GM04503 (cell line): ENCODE data around the gene PPP1R1C.

ENCODE experiments used
- DNase-seq: peaks from one replicate; pipeline ENCODE4 v3.0.0-alpha.2; 2012; ENCODE audit warnings: low read depth

Gene PPP1R1C

GRCh38 chr2:182113334-182113733 lies 127.7 kb downstream of the PPP1R1C start:
- DNase-seq: no peak

GRCh38 chr2:182115258-182115657 lies 129.6 kb downstream of the PPP1R1C start:
- DNase-seq: no peak

DNA sequence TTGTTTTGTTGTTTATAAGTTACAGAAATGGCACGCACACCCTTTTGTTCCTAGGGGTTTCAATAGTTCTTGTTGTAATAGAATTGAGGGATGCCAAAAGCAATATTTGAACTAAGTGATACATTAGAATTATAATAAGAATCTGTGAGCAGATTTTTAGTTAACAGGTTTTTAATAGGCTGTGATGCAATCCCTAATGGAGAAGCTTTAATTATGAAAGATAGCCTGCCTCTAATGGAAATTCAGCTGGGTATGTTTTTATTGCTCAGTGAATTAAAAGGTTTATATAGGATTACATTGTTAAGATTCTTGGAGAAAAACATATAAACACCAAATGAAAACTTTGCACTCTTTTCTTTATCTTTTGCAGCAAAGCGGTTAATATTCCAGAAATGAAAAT lies 131.1 kb downstream of the PPP1R1C start:
- DNase-seq: no peak

DNA sequence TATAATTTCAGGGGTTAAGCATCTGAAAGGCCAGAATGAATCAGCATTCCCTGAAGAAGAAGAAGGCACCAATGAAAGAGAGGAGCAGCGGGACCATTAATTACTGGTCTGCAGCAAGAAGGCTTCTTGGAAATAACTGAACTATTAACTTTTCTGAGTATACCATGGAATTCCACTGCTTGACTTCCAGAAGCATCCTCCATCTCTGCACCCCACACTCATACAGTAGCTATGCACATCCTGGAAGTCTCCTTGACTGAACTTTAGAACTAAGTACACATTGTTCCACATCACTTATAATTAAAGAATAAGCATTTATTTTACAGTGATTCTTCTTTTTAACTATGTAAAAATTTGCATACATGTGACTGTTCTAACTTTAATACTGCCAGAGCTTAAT lies 131.5 kb downstream of the PPP1R1C start:
- no peak for DNase-seq

GRCh38 chr2:182128821-182129707 lies 143.4 kb downstream of the PPP1R1C start:
- DNase-seq: no peak

GRCh38 chr2:182132605-182133004 lies 147.0 kb downstream of the PPP1R1C start:
- DNase-seq: no peak

GRCh38 chr2:182133195-182133891 lies 147.7 kb downstream of the PPP1R1C start:
- DNase-seq: no peak

GRCh38 chr2:182134201-182134600 lies 148.5 kb downstream of the PPP1R1C start:
- DNase-seq: no peak

- DNase-seq: no peak
These were observed 156.4 kb downstream of the PPP1R1C start for GRCh38 chr2:182142062-182142461.

GRCh38 chr2:182144041-182144775 lies 158.6 kb downstream of the PPP1R1C start:
- DNase-seq: no peak

DNA sequence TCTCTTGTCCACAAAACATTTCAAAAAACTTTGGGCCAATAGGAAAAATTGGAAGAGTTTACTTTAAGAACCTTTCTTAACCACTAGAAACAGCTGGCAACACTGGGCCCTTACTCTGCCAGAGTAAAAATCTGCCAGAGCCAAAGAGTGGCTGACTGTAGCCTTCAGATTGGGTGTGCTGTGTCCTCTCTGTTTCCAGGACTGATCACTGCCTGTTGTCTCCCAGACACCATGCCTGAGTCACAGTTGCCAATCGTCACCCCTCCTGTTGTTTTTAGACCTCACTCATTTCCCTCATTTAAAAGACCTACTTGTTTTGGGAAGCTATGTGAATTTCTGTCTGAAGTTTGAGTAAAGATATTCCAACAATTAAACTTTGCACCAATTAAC lies 159.1 kb downstream of the PPP1R1C start:
- no peak for DNase-seq

GRCh38 chr2:182148344-182148743 lies 162.7 kb downstream of the PPP1R1C start:
- no peak for DNase-seq

- DNase-seq: no peak
These were observed 178.2 kb downstream of the PPP1R1C start for GRCh38 chr2:182163878-182164277.

DNA sequence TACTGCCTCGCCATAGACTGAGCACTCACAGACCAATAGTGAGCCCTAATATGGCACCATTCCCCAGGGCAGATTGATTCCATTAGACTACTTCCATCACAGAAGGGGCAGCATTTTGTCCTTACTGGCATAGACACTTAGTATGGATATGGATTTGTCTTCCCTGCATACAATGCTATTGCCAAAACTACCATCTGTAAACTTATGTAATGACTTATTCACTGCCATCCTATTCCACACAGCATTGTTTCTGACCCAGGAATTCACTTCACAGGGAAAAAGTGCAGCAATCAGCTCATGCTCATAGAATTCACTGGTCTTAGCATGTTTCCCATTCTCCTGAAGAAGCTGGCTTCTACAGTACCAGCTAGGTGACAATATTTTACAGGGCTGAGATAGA lies 179.0 kb downstream of the PPP1R1C start:
- DNase-seq: no peak

GRCh38 chr2:182165202-182165601 lies 179.5 kb downstream of the PPP1R1C start:
- DNase-seq: no peak

GRCh38 chr2:182166406-182166805 lies 180.8 kb downstream of the PPP1R1C start:
- no peak for DNase-seq

GRCh38 chr2:182166841-182167240 lies 181.2 kb downstream of the PPP1R1C start:
- no peak for DNase-seq
